Pancreas (tissue), 10 donors: ENCODE measurements around the gene SRGAP2B. TPM values are rescaled to one million over a fixed set of nuclear protein-coding genes. Genes with fewer than 3 reads are reported as not detected.
"Not testable (repeated sequence)": the region's sequence is repeated elsewhere in the genome, so short reads cannot be mapped to it uniquely, and the experiment has no call there.

Experiments
- ATAC-seq, 4 donors: fragments of 200-7000 bp; cut with Tn5 transposase; one replicate each; pipeline versions ENCODE4 v1.8.0 to v1.9.1; 2020; ENCODE audit warnings: mild to moderate bottlenecking in 4 of 4, moderate library complexity in 4 of 4
- DNase-seq, 6 donors: peaks; one replicate each; pipeline ENCODE4 v3.0.0-alpha.2; 2020
- FAIRE-seq: peaks from 2 replicates; lab custom pipeline; 2012; peaks lifted over from hg19 to GRCh38; lab: Jason Lieb, UNC
- H3K27ac ChIP-seq, 4 donors: fragments of 200-600 bp; sonication (generic); 1 replicate in 3 of 4; 2 replicates in 1 of 4; pipeline versions ENCODE4 v1.5.0 to v1.8.0; 2020
- H3K27me3 ChIP-seq, 4 donors: fragments of 200-600 bp; one replicate each; pipeline ENCODE4 v1.8.0; 2021
- H3K36me3 ChIP-seq, 3 donors: fragments of 200-600 bp; sonication (generic) in 1 of 3; one replicate each; pipeline versions ENCODE4 v1.5.0 to v1.8.0; 2020 to 2021
- H3K4me1 ChIP-seq, 3 donors: fragments of 200-600 bp; one replicate each; pipeline ENCODE4 v1.8.0; 2021
- H3K4me3 ChIP-seq, 4 donors: fragments of 200-600 bp; sonication (generic) in 2 of 4; one replicate each; pipeline versions ENCODE4 v1.5.0 to v1.8.0; 2020 to 2021
- H3K9me3 ChIP-seq, 4 donors: fragments of 200-600 bp; one replicate each; pipeline ENCODE4 v1.8.0; 2021
- WGBS, 2 donors: extraction: QIAGEN DNeasy Blood & Tissue Kit; methylation state at CpG; one replicate each; pipeline ENCODE4 v1.1.7; 2013; 5-methylcytosine and 5-hydroxymethylcytosine counted together
- intact Hi-C, 3 donors: fragments of 100-400 bp; cut with DNase I; formaldehyde crosslinking; loops; one replicate each; pipeline versions ENCODE4 v1.11.1 to v1.14.2; 2022
- polyA plus RNA-seq, 2 donors: library from polyadenylated mRNA; stranded (reverse); fragments of 200-250 nt; gene quantifications; one replicate each; pipeline ENCODE4 v1.2.3, GENCODE V29; 2013
- total RNA-seq, 6 donors: library from RNA; stranded (reverse); fragmentation: NEBNext Ultra II Directional in 4 of 6; extraction: Animal tissue kit (Norgen Biotek cat#: 25700) in 4 of 6; gene quantifications; one replicate each; pipeline versions ENCODE4 v1.2.1 to v1.2.4, GENCODE V29; 2021 to 2023
- donor health status: healthy with polysubstance abuse.
- donor health status: DM: no; HTN: no; CAD: no; lungs with moderate emphysema.
- donor health status: DM: no; HTN: no; CAD: no.
- donor health status: control.
- donor health status: control.
- donor health status: Bipolar disorder and iron deficiency.
- donor health status: DM: yes; HTN: yes; CAD: no.
- donor health status: DM: no; HTN: no; CAD: no.
- donor health status: DM: no; HTN: no; CAD: no.
- donor health status: DM: yes; HTN: yes; CAD: no.

SRGAP2B gene
- total and polyA plus RNA-seq, 8 donors, result 2.2 to 13.0 (median 4.6) TPM

DNA sequence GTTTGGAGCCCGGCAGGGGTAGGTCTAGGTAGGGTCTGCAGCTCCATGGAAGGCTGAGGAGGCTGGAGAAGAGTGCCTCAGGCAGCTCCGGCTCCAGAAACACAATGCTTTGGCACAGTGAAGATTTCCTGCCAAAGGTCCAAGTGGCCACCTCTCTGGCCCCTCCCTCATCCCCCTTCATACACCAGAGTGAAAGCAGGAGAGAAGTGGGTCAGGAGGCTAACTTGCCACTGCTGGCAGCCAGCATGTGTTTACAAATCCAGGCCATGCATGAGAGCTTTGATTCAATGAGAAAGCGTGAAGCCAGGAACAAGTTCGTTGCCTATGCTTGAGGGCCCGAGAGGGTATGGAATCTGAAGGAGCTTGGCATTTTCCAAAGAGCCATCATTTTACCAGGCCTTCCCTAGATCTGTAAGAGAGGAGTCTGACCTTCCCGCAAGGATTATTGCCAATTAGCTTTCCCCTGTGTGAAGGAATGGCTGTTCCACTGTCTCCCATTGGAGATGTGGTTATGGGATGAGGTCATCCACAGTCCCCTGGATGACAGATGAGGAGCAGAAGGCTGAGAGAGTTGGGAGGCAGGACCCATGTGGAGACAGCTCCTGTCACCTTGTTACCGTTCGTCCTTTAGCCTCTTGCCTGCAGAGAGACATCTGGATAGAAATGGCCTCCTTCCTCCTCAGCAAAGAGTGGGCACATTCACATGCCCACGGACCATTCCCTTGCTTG lies 201.3 kb downstream of the SRGAP2B start:
- ATAC-seq, result peak in 2 of 4 donors; percentile 40 to 42
- 93 to 98% methylated on average over 3 of the region's 9 CpGs for WGBS, 2 donors
- FAIRE-seq, H3K4me3 ChIP-seq, H3K36me3 ChIP-seq, H3K4me1 ChIP-seq, H3K27me3 ChIP-seq, H3K27ac ChIP-seq, DNase-seq, intact Hi-C loops, H3K9me3 ChIP-seq: not testable (repeated sequence)

DNA sequence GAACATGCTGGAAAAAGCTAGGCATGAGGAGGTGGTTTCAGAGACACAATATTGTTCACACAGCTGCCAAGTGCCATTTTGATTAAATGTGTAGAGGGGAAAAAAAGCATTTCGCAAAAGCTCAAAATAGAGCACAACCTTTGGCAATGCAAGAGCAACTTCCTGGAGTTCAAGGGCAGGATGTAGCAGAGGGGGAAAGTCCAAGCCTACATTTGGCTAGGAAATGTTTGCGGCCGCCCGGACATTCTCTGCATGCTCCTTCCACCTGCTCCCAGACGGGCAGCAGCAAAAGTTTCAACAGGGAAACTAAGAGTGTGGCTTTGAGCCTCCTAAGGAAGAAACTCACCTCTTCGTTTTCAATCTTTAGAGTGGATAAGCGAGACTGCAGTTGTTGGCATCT lies 202.1 kb downstream of the SRGAP2B start:
- H3K27ac ChIP-seq, H3K4me1 ChIP-seq, H3K4me3 ChIP-seq, H3K27me3 ChIP-seq, FAIRE-seq, H3K36me3 ChIP-seq, DNase-seq, H3K9me3 ChIP-seq, intact Hi-C loops: not testable (repeated sequence)
- WGBS, 2 donors, result no CpG with 5 or more reads among the region's 7 CpGs
- ATAC-seq, result peak in 2 of 4 donors; percentile 8 to 18

DNA sequence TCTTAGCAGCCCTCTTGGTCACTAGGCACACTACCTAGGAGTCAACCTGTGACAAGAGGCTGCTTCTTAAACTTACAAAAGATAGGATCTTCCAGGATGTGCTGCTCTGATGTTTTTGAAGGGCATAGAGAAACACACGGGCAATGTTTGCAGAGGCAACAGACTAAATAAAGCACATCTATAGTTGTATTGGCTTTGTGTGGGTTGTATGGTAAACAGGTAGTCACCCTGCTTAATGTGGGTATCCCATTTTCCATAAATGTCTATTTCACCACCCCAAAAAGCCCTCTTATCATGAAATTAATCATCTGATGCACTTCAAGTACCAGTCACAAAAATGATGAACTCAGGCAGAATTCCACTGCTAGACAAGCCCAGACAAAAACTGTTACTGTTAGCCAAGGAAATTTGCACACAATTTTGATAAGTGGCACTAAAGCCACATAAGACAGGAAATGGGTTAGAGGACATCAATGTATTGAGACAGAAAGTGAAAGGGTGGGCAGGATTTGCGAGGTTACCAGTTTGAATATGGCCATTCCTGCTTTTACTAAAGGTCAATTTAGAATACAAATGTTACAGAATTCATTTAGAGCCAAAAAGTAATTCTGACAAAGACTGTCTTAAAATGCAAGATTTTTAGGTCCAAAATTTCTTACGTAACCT lies 205.5 kb downstream of the SRGAP2B start:
- H3K27ac ChIP-seq, FAIRE-seq, H3K4me1 ChIP-seq, DNase-seq, H3K27me3 ChIP-seq, intact Hi-C loops, H3K4me3 ChIP-seq, H3K9me3 ChIP-seq, ATAC-seq, H3K36me3 ChIP-seq: not testable (repeated sequence)
- no CpG with 5 or more reads among the region's 3 CpGs for WGBS, 2 donors

DNA sequence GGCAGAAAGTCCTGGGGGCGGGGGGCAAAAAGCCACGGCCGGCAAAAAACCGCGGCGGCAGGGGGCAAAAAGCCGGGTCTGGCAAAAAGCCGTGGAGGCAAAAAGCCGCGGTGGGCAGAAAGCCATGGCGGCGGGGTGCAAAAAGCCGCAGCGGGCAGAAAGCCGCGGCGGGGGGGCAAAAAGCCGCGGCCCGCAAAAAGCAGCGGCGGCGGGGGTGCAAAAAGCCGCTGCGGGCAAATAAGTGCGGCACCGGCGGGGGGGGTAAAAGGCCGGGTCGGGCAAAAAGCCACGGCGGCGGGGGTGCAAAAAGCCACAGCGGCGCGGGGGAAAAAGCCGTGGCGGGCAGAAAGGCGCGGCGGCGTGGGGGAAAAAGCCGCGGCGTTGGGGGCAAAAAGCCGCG lies 212.1 kb downstream of the SRGAP2B start:
- H3K27ac ChIP-seq, H3K36me3 ChIP-seq, intact Hi-C loops, H3K27me3 ChIP-seq, H3K4me1 ChIP-seq, FAIRE-seq, H3K9me3 ChIP-seq: not testable (repeated sequence)
- DNase-seq (peak in 5 of 6 donors; percentile 16 to 66 (median 30)), ATAC-seq (peak in 1 of 4 donors; percentile 28)
- WGBS, 2 donors, result 1 to 3% methylated on average over 44 to 47 of the region's 47 CpGs
- H3K4me3 ChIP-seq, result peak overlapping the region in 3 of 4 donors; percentile 7 to 31 (median 17)

DNA sequence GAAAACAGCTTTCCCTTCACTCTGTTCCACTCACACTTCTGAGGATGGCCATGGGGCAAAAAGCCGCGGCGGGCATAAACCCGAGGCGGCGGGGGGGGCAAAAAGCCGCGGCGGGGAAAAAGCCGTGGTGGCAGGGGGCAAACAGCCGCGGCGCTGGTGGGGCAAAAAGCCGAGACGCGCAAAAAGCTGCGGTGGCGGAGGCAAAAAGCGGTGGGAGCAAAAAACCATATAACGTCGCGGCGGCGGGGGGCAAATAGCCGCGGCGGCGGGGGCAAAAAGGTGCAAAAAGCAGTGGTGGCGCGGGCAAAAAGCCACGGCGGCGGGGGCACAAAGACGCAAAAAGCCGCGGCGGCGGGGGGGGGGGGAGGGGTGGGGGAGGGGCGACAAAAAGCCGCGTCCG lies 212.8 kb downstream of the SRGAP2B start:
- H3K27me3 ChIP-seq, H3K27ac ChIP-seq, H3K4me3 ChIP-seq, H3K36me3 ChIP-seq, FAIRE-seq, ATAC-seq, intact Hi-C loops, H3K9me3 ChIP-seq, H3K4me1 ChIP-seq: not testable (repeated sequence)
- 1 to 2% methylated on average over 10 to 18 of the region's 42 CpGs for WGBS, 2 donors
- DNase-seq, result peak in 1 of 6 donors; percentile 37

DNA sequence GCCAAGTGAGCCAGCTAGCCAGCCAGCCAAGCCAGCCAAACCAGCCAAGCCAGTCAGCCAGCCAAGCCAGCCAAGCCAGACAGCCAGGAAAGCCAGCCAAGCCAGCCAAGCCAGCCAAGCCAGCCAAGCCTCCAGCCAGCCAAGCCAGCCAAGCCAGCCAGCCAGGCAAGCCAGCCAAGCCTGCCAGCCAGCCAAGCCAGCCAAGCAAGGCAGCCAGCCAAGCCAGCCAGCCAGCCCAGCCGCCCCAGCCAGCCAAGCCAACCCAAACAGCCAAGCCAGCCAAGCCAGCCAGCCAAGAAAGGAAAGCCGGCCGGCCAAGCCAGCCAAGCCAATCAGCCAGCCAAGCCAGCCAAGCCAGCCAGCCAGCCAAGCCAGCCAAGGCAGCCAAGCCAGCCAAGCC lies 236.5 kb downstream of the SRGAP2B start:
- intact Hi-C loops, H3K4me3 ChIP-seq, H3K9me3 ChIP-seq, H3K36me3 ChIP-seq, H3K4me1 ChIP-seq, H3K27ac ChIP-seq, H3K27me3 ChIP-seq, FAIRE-seq, ATAC-seq: not testable (repeated sequence)
- peak in 5 of 6 donors; percentile 1 to 34 (median 15) for DNase-seq
- WGBS, 2 donors, result 23 to 29% methylated on average over 2 to 3 of the region's 3 CpGs

Other genes starting within 250 kb of the SRGAP2B start
- under 1 TPM in 4 of 6 donors, not detected in 2; 0.08 to 0.16 (median 0.09) TPM for gene FAM72D, start 646 bp upstream of the SRGAP2B start, total RNA-seq
- under 1 TPM in 1 of 2 donors, not detected in 1; 0.21 TPM for gene FAM72D, start 646 bp upstream of the SRGAP2B start, polyA plus RNA-seq
- not detected for gene PPIAL4D, start 146.8 kb upstream of the SRGAP2B start, total RNA-seq
- not detected for gene PPIAL4D, start 146.8 kb upstream of the SRGAP2B start, polyA plus RNA-seq